Fibroblast of the aortic adventitia (primary cell): ENCODE data around the gene AK4. TPM values are rescaled to one million over a fixed set of nuclear protein-coding genes. Genes with fewer than 3 reads are reported as not detected.

ENCODE experiments used
- DNase-seq: peaks from one replicate; pipeline ENCODE4 v3.0.0-alpha.2; 2010; ENCODE audit warnings: low read depth
- H3K4me3 ChIP-seq: 2 replicates; pipeline ENCODE4 v1.5.1; 2011; ENCODE audit warnings: low read depth, mild to moderate bottlenecking, control low read depth, low read length, moderate library complexity
- total RNA-seq: library from RNA; depleted of rRNA; stranded (reverse); fragments of >200 nt; gene quantifications from 2 replicates; pipeline ENCODE4 v1.2.3, GENCODE V29; 2012; ENCODE audit warnings: low replicate concordance
- TF ChIP-seq, protein P1 (sequence below): IDR thresholded peaks from 2 replicates; pipeline ENCODE4 v1.5.1; 2011; ENCODE audit warnings: mild to moderate bottlenecking, low read length, control low read depth, inconsistent platforms; ENCODE audit not compliant: insufficient read depth

Gene AK4
- total RNA-seq, 1 donor = 10.6 TPM

DNA sequence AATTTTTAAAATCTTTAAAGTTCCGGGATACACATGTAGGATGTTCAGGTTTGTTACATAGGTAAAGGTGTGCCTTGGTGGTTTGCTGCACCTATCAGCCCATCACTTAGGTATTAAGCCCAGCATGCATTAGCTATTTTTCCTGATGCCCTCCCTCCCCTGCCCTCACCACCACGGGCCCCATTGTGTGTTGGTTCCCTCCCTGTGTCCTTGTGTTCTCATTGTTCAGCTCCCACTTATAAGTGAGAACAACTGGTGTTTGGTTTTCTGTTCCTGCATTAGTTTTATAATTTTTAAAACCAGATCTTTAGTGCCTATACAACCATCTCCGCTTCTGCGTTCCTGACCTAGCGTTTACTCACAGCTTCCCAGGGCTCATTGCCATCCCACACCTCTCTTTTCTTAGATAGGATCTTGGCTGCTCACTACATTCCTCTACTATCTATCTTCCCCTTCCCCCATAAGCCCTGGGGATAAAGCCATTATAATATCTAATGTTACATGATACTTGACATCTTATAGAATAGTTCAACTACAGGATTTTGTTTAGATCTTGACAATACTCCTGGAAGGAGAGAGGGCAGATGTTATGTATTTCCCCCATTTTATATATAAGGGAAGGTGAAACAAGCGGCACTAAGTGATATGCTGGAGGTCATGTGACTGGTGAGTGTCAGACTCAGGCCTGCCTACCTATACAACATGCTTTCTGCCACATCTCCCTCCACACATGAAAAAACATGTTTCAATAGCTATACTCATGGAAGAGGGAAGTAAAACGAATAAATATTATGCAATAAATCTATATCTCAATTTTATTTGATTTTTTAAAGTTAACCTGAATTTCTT is 109.1 kb downstream of the AK4 start:
- no peak overlapping the region for H3K4me3 ChIP-seq
- no peak for DNase-seq
- TF ChIP-seq, protein P1, sequence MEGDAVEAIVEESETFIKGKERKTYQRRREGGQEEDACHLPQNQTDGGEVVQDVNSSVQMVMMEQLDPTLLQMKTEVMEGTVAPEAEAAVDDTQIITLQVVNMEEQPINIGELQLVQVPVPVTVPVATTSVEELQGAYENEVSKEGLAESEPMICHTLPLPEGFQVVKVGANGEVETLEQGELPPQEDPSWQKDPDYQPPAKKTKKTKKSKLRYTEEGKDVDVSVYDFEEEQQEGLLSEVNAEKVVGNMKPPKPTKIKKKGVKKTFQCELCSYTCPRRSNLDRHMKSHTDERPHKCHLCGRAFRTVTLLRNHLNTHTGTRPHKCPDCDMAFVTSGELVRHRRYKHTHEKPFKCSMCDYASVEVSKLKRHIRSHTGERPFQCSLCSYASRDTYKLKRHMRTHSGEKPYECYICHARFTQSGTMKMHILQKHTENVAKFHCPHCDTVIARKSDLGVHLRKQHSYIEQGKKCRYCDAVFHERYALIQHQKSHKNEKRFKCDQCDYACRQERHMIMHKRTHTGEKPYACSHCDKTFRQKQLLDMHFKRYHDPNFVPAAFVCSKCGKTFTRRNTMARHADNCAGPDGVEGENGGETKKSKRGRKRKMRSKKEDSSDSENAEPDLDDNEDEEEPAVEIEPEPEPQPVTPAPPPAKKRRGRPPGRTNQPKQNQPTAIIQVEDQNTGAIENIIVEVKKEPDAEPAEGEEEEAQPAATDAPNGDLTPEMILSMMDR = no peak

DNA sequence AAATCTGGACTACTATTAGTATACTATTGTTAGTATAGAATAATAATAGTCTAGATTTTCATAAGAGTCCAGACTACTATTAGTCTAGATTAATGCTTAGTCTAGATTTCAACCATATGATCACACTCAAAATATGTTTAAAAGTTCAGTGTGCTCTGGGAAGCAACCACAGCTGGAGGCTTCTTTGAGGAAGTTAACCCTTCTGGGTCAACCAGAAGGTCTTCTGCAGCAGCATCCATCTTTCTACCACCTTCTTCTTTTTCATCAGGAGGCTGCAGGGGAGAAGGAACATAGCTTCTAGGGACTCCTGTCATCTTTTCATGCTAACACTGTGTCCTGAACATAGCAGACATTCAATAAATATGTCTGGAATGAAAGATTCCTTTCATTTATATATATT is 110.1 kb downstream of the AK4 start:
- DNase-seq = no peak
- TF ChIP-seq, protein P1 = no peak
- H3K4me3 ChIP-seq = no peak overlapping the region

DNA sequence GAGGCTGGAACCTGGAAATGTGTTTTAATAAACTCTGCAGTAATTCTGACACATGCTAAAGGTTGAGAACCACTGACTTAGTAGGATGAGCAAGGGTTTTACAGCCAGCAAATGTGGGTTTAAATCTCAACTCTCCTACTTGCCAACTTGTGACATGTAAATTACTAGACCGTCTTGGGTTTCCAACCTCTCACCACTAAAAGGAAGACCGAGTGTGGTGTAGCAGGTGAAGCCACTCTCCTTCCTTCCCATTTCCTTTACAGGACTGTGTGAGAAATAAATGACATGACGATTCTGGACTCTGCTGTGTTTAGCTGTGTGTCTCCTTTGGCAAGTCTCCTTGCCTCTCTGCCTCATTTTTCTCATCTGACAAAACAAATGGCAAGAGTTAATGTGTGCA is 111.8 kb downstream of the AK4 start:
- DNase-seq = no peak
- H3K4me3 ChIP-seq = no peak overlapping the region
- TF ChIP-seq, protein P1 = no peak

DNA sequence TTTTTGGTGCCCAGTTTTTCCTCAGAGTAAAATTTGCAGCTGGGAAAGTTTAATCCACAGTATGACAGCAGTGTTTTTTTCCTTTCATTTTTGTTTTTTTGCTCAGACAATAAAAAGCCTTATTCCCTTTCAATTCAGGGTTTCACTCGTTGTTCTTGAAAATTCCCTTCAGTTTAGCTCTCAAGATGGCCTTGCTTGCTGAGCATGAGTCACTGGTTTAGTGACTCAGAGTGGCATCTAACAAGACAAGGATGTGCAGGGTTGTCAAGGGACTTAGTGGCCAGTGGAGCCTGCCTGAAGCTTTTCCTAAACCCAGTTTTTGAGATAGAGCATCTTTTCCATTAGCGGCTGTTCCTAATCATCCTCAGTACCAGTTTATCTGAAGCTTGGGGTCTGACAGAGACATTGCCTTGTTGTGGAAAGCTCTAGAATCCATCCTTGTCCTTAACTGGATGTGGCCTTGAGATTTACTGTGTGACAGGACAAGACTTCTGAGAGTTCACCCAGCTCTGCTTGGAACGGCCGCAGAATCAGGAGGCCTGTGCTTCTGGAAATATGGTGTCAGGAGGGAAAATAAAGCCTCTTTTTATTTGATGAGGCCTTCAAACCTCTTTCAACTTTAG is 113.0 kb downstream of the AK4 start:
- TF ChIP-seq, protein P1 = no peak
- no peak for DNase-seq
- no peak overlapping the region for H3K4me3 ChIP-seq

DNA sequence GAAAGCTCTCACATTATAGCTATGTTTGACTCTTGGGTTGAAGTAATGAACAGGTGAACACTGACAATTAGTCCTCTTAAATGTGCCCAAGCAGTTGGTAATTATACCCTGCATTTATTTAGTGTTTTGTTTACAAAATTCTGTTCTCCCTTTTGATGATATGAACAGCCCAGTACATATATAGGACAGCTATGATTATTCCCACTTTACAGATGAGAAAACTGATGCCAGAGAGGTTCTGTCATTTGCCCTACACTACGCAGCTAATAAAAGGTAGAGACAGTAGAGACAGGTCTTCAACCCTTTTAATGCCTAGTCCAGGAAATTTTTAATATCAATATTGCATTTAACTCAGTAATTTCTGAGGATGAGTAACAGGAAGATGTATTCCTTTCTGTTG is 115.3 kb downstream of the AK4 start:
- TF ChIP-seq, protein P1 = no peak
- no peak for DNase-seq
- no peak overlapping the region for H3K4me3 ChIP-seq

DNA sequence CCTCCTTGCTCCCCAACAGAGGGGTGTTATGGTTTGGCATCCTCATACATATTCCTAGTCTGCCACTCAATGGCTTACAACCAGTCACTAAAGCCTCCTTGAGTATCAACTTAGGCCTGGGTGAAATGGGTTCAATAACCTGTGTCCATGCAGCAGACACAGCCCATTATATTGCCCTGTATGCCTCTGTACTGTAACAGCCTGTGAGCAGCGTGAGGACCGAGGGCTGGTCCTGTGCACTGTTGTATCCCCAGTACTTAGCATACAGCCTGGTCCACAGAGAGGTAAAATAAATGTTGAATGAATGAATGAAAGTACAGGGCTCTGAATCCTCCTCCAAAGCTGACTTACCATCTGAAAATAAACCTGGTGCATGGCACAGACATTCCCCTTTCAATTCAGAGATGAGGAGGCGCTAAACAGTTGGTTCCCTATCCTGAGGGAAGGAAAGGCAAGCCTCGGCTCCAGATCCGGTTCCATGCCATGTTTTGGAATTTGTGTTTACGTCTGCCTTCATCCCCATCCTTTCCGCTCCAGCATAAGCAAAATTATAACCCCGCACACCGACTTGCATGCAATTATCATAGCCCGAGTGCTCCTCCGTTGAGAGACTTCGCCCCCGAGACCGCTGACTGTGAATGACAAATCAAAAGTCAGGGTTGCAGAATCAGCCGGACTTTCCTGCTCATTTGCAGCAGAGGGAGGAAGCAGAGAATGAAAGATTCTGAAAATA is 116.4 kb downstream of the AK4 start:
- H3K4me3 ChIP-seq = peak overlapping the region; percentile 39
- DNase-seq = peak; percentile 35
- TF ChIP-seq, protein P1 = no peak
